Upper lobe of left lung (tissue), 6 donors: ENCODE results near the gene MCF2. TPM values are rescaled to one million over a fixed set of nuclear protein-coding genes. Genes with fewer than 3 reads are reported as not detected.

Experiments
- ATAC-seq, 2 donors: fragments of 200-7000 bp; cut with Tn5 transposase; one replicate each; pipeline ENCODE4 v1.9.1; 2022; ENCODE audit warnings: mild to moderate bottlenecking in 2 of 2, moderate library complexity in 2 of 2; ENCODE audit not compliant: low FRiP score in 2 of 2
- DNase-seq, 2 donors: peaks; one replicate each; pipeline ENCODE4 v3.0.0-alpha.2; 2019 to 2020
- H3K27ac ChIP-seq, 4 donors: fragments of 200-600 bp; sonication (generic); one replicate each; pipeline ENCODE4 v1.5.1; 2016 to 2019
- H3K27me3 ChIP-seq, 4 donors: fragments of 200-600 bp; sonication (generic); one replicate each; pipeline ENCODE4 v1.5.1; 2017 to 2019
- H3K36me3 ChIP-seq, 4 donors: fragments of 200-600 bp; sonication (generic); one replicate each; pipeline ENCODE4 v1.5.1; 2016 to 2019
- H3K4me1 ChIP-seq, 4 donors: fragments of 200-600 bp; sonication (generic); one replicate each; pipeline ENCODE4 v1.5.1; 2018 to 2019
- H3K4me3 ChIP-seq, 4 donors: fragments of 200-600 bp; sonication (generic); one replicate each; pipeline ENCODE4 v1.5.1; 2017 to 2019; ENCODE audit warnings: mild to moderate bottlenecking in 2 of 4, moderate library complexity in 1 of 4
- H3K9me3 ChIP-seq, 4 donors: fragments of 200-600 bp; sonication (generic); one replicate each; pipeline ENCODE4 v1.5.1; 2018 to 2019
- CTCF ChIP-seq, 6 experiments: fragments of 450-650 bp in 4 of 6; fragments of 200-600 bp in 2 of 6; sonication (generic) in 2 of 6; IDR thresholded peaks; one replicate each; pipeline ENCODE4 v1.5.1; 2016 to 2019; ENCODE audit warnings: antibody characterized with exemption in 6 of 6
- EP300 ChIP-seq, 4 donors: sonication (generic); formaldehyde crosslinking; IDR thresholded peaks; one replicate each; pipeline ENCODE4 v1.5.1; 2017; ENCODE audit warnings: antibody characterized with exemption in 4 of 4, control low read depth in 2 of 4
- POLR2A ChIP-seq, 4 donors: fragments of 450-650 bp; IDR thresholded peaks; one replicate each; pipeline ENCODE4 v1.5.1; 2016 to 2017; ENCODE audit warnings: antibody characterized with exemption in 4 of 4, mild to moderate bottlenecking in 2 of 4
- POLR2AphosphoS5 ChIP-seq, 2 donors: sonication (generic); formaldehyde crosslinking; IDR thresholded peaks; one replicate each; pipeline ENCODE4 v1.5.1; 2017; ENCODE audit warnings: antibody characterized with exemption in 2 of 2
- WGBS, 2 donors: methylation state at CpG; one replicate each; pipeline ENCODE4 v1.1.5; 2017 to 2018; 5-methylcytosine and 5-hydroxymethylcytosine counted together
- total RNA-seq, 6 donors: library from RNA; depleted of rRNA in 4 of 6; stranded (reverse); fragments of >200 nt in 4 of 6; gene quantifications; one replicate each; pipeline versions ENCODE4 v1.1.0 to v1.2.1, GENCODE V29; 2016 to 2021
- donor health status: DM: no; HTN: no; CAD: no; lungs with moderate emphysema.
- donor health status: DM: no; HTN: yes; CAD: no; lungs with severe emphysema.

The MCF2 gene
- total RNA-seq, 6 donors from 2014 or later = 0.11 to 0.49 (median 0.20) TPM; not detected in 3

- ATAC-seq (no peak), DNase-seq (no peak)
- Histone ChIP-seq H3K27ac (no peak overlapping the region), H3K36me3 (no peaks in the 10 kb centered on the region), H3K27me3 (no peaks in the 10 kb centered on the region), H3K4me3 (no peak overlapping the region), H3K9me3 (no peaks in the 10 kb centered on the region), H3K4me1 (no peaks in the 10 kb centered on the region)
- TF ChIP-seq POLR2AphosphoS5 (IDR thresholded peaks at IDR 0.05) (no peak), POLR2A (IDR thresholded peaks at IDR 0.05) (no peak), EP300 (IDR thresholded peaks at IDR 0.05) (no peak), CTCF (IDR thresholded peaks at IDR 0.05) (no peak)
- WGBS, 2 donors = 51 to 67% methylated on average over 5 of the region's 5 CpGs
Measured at GRCh38 chrX:139585613-139586012, 122.4 kb downstream of the MCF2 start.

- Histone ChIP-seq H3K4me3 (no peak overlapping the region), H3K36me3 (no peaks in the 10 kb centered on the region), H3K27me3 (no peaks in the 10 kb centered on the region), H3K9me3 (no peaks in the 10 kb centered on the region), H3K27ac (no peak overlapping the region), H3K4me1 (no peaks in the 10 kb centered on the region)
- WGBS, 2 donors = 48 to 58% methylated on average over 4 of the region's 4 CpGs
- ATAC-seq (no peak), DNase-seq (no peak)
- TF ChIP-seq CTCF (IDR thresholded peaks at IDR 0.05) (no peak), POLR2AphosphoS5 (IDR thresholded peaks at IDR 0.05) (no peak), EP300 (IDR thresholded peaks at IDR 0.05) (no peak), POLR2A (IDR thresholded peaks at IDR 0.05) (no peak)
Measured at GRCh38 chrX:139581068-139581467, 126.9 kb downstream of the MCF2 start.

- no peaks in the 10 kb centered on the region for H3K9me3 ChIP-seq
- H3K27me3 ChIP-seq = no peaks in the 10 kb centered on the region
- H3K36me3 ChIP-seq = no peaks in the 10 kb centered on the region
- DNase-seq (no peak), ATAC-seq (no peak)
- no peak overlapping the region for H3K4me3 ChIP-seq
- H3K27ac ChIP-seq = no peak overlapping the region
- TF ChIP-seq POLR2AphosphoS5 (IDR thresholded peaks at IDR 0.05) = no peak
- TF ChIP-seq EP300 (IDR thresholded peaks at IDR 0.05) = no peak
- no peak for TF ChIP-seq POLR2A (IDR thresholded peaks at IDR 0.05)
- no peaks in the 10 kb centered on the region for H3K4me1 ChIP-seq
- 77 to 88% methylated on average over 1 of the region's 1 CpG for WGBS, 2 donors
Measured at GRCh38 chrX:139566981-139567380, 141.0 kb downstream of the MCF2 start.

- no peaks in the 10 kb centered on the region for H3K9me3 ChIP-seq
- no peak overlapping the region for H3K4me3 ChIP-seq
- no peaks in the 10 kb centered on the region for H3K4me1 ChIP-seq
- no peak overlapping the region for H3K27ac ChIP-seq
- no peaks in the 10 kb centered on the region for H3K27me3 ChIP-seq
- no peak for ATAC-seq
- 78 to 88% methylated on average over 5 of the region's 5 CpGs for WGBS, 2 donors
- no peak for TF ChIP-seq EP300 (IDR thresholded peaks at IDR 0.05)
- TF ChIP-seq POLR2AphosphoS5 (IDR thresholded peaks at IDR 0.05) = no peak
- TF ChIP-seq POLR2A (IDR thresholded peaks at IDR 0.05) = no peak
- TF ChIP-seq CTCF (IDR thresholded peaks at IDR 0.05) = no peak
- H3K36me3 ChIP-seq = no peaks in the 10 kb centered on the region
- no peak for DNase-seq
Measured at GRCh38 chrX:139563251-139563650, 144.7 kb downstream of the MCF2 start.

GRCh38 chrX:139560221-139560620, 147.7 kb downstream of the MCF2 start:
- no peaks in the 10 kb centered on the region for H3K36me3 ChIP-seq
- no peak overlapping the region for H3K4me3 ChIP-seq
- no peak for DNase-seq
- no peak overlapping the region for H3K27ac ChIP-seq
- TF ChIP-seq POLR2A (IDR thresholded peaks at IDR 0.05) (no peak), EP300 (IDR thresholded peaks at IDR 0.05) (no peak), CTCF (IDR thresholded peaks at IDR 0.05) (no peak), POLR2AphosphoS5 (IDR thresholded peaks at IDR 0.05) (no peak)
- H3K27me3 ChIP-seq = no peaks in the 10 kb centered on the region
- no peak for ATAC-seq
- H3K4me1 ChIP-seq = no peaks in the 10 kb centered on the region
- no peaks in the 10 kb centered on the region for H3K9me3 ChIP-seq
